GM19397 (cell line): ENCODE measurements around the gene EMC6.
"Not testable (repeated sequence)": the region's sequence is repeated elsewhere in the genome, so short reads cannot be mapped to it uniquely, and the experiment has no call there.

Experiments used
- ATAC-seq: cut with Tn5 transposase; IDR thresholded peaks from one replicate; pipeline ENCODE4 v1.9.1; 2021; ENCODE audit warnings: mild to moderate bottlenecking, moderate library complexity; ENCODE audit not compliant: unreplicated experiment

Gene EMC6

GRCh38 chr17:3679531-3680126 is 11.0 kb downstream of the EMC6 start:
- no peak for ATAC-seq

GRCh38 chr17:3681057-3681456 is 12.4 kb downstream of the EMC6 start:
- ATAC-seq, result no peak

DNA sequence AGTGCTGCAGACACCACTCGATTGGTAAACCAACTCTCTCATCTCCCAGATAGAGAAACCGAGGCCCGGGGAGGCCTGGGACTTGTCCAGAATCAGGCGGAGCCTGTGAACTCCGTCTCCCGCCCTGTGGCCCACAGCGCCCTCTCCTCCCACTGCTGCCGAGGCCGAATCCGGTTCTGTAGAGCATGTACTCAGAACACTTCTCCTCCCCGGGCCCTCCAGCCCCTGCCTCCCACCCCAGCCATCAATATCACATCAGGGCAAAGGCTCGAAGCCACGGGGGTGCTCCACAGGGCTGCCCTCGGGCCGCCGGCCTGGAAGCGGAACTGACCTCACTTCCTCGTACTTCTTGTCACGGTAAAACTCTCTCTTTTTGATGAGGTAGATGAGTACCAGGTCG is 13.0 kb downstream of the EMC6 start:
- ATAC-seq, result no peak

DNA sequence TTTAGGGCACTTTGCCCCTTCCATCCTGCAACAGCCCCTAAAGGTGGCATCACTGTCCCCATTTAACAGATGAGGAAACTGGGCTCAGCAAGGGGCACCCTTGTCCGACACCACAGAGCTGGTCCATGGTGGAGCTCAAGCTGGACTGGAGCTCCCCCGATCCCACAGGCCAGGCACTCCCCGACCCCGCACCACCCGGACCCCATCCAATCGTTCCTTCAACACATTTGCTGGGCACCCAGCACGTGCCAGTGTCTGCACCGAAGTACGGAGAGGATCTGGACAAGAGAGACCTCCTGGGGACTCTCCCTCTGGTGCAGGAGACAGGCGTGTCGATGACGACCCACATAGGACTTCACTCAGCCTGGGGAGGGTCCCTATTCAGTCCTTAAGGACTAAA is 13.4 kb downstream of the EMC6 start:
- no peak for ATAC-seq

DNA sequence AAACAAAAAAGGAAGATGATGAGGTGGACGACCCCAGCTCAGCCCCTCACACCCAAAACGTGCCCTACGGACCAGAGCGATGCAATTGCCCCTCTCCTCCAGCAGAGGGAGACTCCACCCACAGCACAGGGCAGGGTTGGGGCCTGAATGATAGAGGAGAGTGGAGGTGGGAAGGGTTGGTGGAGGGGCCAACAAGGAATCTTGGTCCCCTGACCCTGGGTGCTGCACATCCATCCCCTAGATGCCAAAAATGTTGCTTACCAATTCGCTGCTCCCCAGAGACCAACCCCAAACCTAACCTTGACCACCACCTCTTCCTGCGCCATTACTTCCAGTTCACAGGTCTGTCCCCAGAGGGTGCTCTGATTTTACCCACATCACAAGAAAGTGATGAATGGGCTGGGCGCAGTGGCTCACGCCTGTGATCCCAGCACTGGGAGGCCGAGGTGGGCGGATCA is 14.5 kb downstream of the EMC6 start:
- ATAC-seq, result peak; percentile 55

DNA sequence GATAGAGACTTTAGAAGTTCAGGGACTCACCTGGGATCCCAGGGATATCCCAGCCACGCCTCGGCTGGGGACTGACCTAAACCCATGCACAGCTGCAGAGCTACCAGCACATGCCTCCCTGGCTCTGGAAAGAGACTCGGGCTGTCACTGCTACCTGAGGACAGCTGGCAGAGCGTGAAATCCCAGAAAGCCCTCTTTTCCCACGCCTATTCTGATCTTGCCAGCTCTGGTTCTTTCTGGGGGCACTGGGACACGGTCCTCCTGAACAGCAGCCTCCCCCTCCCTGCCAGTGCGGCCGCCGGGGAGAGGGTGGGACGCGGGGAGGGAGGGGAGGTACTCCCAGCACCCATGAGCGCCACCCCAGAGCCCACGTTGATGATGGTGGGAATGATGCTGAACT is 16.6 kb downstream of the EMC6 start:
- ATAC-seq, result no peak

DNA sequence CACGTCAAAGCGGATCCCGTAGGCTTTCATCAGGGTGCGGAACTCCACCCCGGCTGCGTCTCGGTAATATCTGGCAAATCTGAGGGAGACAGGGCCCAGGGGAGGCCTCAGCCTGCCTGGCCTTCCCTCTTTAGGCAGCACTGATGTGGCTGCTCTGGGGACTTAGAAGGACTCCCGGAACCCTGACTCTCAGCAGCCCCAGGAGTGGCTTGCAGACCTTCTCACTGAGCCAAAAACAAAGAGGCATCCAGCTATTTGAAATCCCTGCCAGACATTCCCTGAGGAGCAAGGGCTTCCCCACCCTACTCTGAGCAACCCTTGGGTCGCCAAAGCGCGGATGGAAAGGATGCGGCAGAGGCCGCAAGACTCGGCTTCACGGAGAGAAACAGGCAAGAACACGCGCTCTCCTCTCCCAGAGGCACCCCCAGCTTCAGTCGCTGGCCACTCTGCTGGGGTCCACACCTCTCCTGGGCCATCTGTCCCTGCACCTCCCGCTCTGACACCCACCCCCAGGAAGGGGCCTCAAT is 19.5 kb downstream of the EMC6 start:
- no peak for ATAC-seq

DNA sequence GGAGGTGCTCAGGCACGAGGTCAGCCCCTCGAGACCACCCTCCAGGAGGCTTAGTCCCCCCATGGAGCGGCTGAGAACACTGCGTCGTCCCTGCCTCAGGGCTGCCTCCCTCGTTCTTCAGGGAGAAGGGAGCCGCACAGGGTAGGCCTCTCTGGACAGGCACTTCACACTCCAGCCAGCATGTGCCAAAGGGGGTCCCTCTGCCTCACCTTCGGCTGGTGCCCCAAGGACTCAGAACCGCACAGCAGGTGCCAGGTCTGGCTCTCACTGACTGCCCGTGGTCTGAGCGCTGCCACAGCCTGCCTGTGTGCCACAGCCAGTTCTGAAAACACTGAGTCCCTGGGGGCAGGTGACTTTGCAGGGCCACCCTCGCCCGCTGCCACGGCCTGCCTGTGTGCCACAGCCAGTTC is 20.2 kb downstream of the EMC6 start:
- ATAC-seq, result no peak

GRCh38 chr17:3689262-3690093 is 20.9 kb downstream of the EMC6 start:
- ATAC-seq, result no peak

DNA sequence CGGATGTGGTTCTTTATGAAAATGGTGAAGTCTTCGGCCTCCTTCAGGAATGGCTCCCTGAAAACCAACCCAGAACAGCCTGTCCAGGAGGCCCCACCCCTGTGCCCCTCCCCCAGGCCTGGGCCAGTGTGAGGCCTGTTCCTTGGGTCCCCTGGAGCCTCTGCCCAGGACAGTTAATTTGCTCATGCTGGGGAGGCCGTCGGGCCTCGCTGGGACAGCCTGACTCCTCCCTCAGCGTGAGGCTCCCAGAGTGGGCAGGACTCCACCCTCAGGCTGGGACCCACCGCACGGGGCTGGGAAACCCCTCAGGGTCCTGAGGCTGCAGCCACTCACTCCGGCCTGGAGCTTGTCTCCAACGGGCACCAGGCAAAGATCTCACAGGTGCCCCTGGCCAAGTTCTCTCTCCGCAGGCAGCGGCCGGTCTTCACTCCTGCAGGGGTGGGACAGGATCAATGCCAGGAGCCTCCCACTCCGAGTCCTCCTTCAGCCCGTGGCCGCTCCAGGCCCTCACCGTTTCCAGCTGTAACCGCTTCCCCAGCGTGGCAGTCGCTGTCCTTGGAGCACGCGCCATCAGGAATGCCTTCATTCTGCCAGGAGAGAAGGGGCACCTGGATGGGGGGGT is 21.6 kb downstream of the EMC6 start:
- ATAC-seq, result no peak

- ATAC-seq, result no peak
Observed at GRCh38 chr17:3691617-3692067, 23.0 kb downstream of the EMC6 start.

- no peak for ATAC-seq
Observed at GRCh38 chr17:3692346-3692745, 23.7 kb downstream of the EMC6 start.

- ATAC-seq, result no peak
Observed at GRCh38 chr17:3693141-3693540, 24.5 kb downstream of the EMC6 start.

GRCh38 chr17:3693829-3694231 is 25.2 kb downstream of the EMC6 start:
- ATAC-seq, result peak; percentile 43

DNA sequence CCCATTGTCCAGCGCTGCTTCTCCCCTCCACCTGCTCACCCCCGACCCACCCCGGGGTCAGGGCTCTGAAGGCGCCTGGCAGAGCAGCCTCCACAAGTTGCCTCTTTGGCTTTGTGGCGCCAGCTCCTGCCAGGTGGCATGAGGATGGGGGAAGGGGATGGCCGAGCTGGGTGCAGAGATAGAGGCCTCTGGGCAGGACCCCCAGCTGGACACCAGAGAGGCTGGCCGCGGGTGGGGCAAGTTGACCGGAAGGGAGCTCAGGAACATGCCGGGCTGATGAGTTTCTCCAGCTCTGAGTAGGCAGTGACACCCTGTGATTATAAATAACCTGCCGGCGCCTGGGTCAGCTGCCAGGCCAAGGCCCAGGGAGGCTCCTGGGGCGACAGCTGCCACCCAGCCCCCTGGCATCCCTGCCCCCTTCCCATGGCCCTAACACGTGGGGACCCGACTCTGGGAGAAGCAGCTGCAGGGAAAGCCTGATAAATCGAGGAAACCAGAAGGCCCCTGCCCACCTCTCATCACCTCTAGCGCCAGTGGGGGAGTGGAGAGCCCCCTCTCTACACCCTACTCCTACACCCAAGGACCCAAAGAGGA is 26.6 kb downstream of the EMC6 start:
- no peak for ATAC-seq

DNA sequence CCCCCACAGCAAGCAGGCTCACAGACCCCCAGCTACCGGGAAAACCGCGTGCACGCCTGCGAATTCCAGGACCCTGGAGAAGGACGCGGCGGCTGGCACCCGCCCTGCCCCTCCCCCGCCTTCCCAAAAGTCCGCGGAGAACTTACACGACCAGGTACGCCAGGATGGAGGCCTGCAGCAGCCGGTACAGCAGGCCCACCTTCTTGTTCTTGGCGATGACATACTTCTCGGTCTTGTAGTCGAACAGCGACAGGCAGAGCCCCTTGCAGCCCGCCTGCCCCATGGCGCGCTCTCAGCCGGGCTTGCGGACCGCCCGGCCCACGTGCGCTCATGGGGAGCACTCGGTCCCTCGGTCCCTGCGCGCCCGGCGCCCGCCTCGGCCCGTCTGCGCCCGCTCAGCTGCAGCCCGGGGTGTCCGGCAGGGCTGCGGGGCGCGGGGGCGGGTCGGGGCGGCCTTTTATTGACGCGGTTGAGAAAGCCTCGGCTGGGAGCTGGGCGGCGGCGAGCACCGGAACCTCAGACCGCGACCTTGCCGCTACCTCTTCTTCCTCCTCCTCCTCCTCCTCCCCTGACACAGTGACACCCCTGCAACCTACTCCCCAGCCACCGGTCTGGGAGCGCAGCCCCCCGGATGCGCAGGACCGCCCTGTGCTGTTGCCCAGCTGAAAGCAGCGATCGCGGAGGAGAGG is 27.3 kb downstream of the EMC6 start, which contains the start of gene P2RX5:
P2RX5 (minus strand) TSS at position 433 of the 689 bp plus-strand sequence; CDS start at position 283, 150 bp downstream.
- ATAC-seq, result peak; percentile 46

- no peak for ATAC-seq
Observed at GRCh38 chr17:3697103-3697476, 28.5 kb downstream of the EMC6 start.

DNA sequence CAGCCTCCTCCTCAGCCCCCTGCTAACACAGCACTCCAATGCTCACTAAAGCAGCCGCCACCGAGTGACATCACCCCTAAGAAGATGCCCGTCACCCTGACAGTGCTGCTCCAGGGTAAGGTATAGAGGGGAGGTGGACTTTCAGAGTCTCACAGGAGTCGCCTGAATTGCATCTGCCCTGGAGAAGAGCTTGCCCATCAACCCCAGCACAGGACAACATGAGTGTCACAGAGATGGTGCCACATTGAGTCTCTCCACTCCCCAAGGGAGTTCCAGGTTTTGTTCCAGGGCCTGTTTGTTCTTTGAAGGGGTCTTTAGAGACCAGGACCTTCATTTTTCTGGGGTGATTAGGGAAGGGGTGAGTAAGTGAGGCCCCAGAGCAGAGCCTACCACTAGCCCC is 29.5 kb downstream of the EMC6 start:
- ATAC-seq, result no peak

DNA sequence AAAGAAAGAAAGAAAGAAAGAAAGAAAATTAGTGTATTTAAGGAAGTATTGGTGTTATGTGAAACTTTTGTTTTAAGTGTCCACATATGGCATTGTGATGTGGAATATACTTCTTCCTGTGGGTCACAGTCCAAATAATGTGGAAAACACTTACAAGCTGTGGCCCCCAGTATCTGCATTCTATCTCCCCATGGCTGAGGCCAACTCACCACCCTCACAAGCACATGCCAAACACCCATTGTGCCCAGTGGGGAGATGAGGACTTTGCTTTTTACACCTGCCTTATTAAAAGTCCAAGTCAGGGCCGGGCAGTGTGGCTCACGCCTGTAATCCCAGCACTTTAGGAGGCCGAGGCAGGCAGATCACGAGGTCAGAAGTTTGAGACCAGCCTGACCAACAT is 31.3 kb downstream of the EMC6 start:
- no peak for ATAC-seq

GRCh38 chr17:3702041-3702539 is 33.5 kb downstream of the EMC6 start:
- ATAC-seq, result not testable (repeated sequence)
